ENCODE data around the gene EFL1.
"Not testable (repeated sequence)": the region's sequence is repeated elsewhere in the genome, so short reads cannot be mapped to it uniquely, and the experiment has no call there.

The EFL1 gene

GRCh38 chr15:82237944-82238534 lies 24.5 kb downstream of the EFL1 start:
- not testable (repeated sequence) for H3K27ac ChIP-seq (ENCODE audit: low read depth, low read length); H3K4me3 ChIP-seq (ENCODE audit: low read depth, low read length); H3K4me1 ChIP-seq (ENCODE audit: control insufficient read depth, insufficient read depth, low read length); H3K9ac ChIP-seq (ENCODE audit: low read length); H3K9me3 ChIP-seq (ENCODE audit: control insufficient read depth, insufficient read depth, low read depth, low read length); H3K27me3 ChIP-seq (ENCODE audit: control insufficient read depth, insufficient read depth, low read length)
- peaks cover 21% of the 10 kb centered on the region for H3K36me3 ChIP-seq (ENCODE audit: control insufficient read depth, insufficient read depth, low read length)

GRCh38 chr15:82231842-82232241 lies 30.7 kb downstream of the EFL1 start:
- Histone ChIP-seq H3K4me3 (ENCODE audit: low read depth, low read length) (no peak overlapping the region), H3K36me3 (ENCODE audit: control insufficient read depth, insufficient read depth, low read length) (peaks cover 11% of the 10 kb centered on the region), H3K27me3 (ENCODE audit: control insufficient read depth, insufficient read depth, low read length) (no peaks in the 10 kb centered on the region), H3K9me3 (ENCODE audit: control insufficient read depth, insufficient read depth, low read depth, low read length) (no peaks in the 10 kb centered on the region), H3K4me1 (ENCODE audit: control insufficient read depth, insufficient read depth, low read length) (no peaks in the 10 kb centered on the region), H3K9ac (ENCODE audit: low read length) (no peak overlapping the region), H3K27ac (ENCODE audit: low read depth, low read length) (no peak overlapping the region)

GRCh38 chr15:82231233-82231632 lies 31.3 kb downstream of the EFL1 start:
- Histone ChIP-seq H3K27ac (ENCODE audit: low read depth, low read length) (no peak overlapping the region), H3K4me3 (ENCODE audit: low read depth, low read length) (no peak overlapping the region), H3K27me3 (ENCODE audit: control insufficient read depth, insufficient read depth, low read length) (no peaks in the 10 kb centered on the region), H3K36me3 (ENCODE audit: control insufficient read depth, insufficient read depth, low read length) (peaks cover 14% of the 10 kb centered on the region), H3K9me3 (ENCODE audit: control insufficient read depth, insufficient read depth, low read depth, low read length) (no peaks in the 10 kb centered on the region), H3K4me1 (ENCODE audit: control insufficient read depth, insufficient read depth, low read length) (no peaks in the 10 kb centered on the region), H3K9ac (ENCODE audit: low read length) (no peak overlapping the region)

- H3K4me3 ChIP-seq (ENCODE audit: low read depth, low read length), result no peak overlapping the region
- peaks cover 14% of the 10 kb centered on the region for H3K36me3 ChIP-seq (ENCODE audit: control insufficient read depth, insufficient read depth, low read length)
- no peaks in the 10 kb centered on the region for H3K27me3 ChIP-seq (ENCODE audit: control insufficient read depth, insufficient read depth, low read length)
- H3K27ac ChIP-seq (ENCODE audit: low read depth, low read length), result no peak overlapping the region
- H3K9me3 ChIP-seq (ENCODE audit: control insufficient read depth, insufficient read depth, low read depth, low read length), result no peaks in the 10 kb centered on the region
- no peak overlapping the region for H3K9ac ChIP-seq (ENCODE audit: low read length)
- no peaks in the 10 kb centered on the region for H3K4me1 ChIP-seq (ENCODE audit: control insufficient read depth, insufficient read depth, low read length)
Measured at GRCh38 chr15:82228750-82229149, 33.8 kb downstream of the EFL1 start.

GRCh38 chr15:82221535-82221934 lies 41.0 kb downstream of the EFL1 start:
- not testable (repeated sequence) for H3K4me1 ChIP-seq (ENCODE audit: control insufficient read depth, insufficient read depth, low read length); H3K9ac ChIP-seq (ENCODE audit: low read length); H3K27ac ChIP-seq (ENCODE audit: low read depth, low read length); H3K9me3 ChIP-seq (ENCODE audit: control insufficient read depth, insufficient read depth, low read depth, low read length); H3K4me3 ChIP-seq (ENCODE audit: low read depth, low read length); H3K27me3 ChIP-seq (ENCODE audit: control insufficient read depth, insufficient read depth, low read length)
- peaks cover 20% of the 10 kb centered on the region for H3K36me3 ChIP-seq (ENCODE audit: control insufficient read depth, insufficient read depth, low read length)

- H3K9me3 ChIP-seq (ENCODE audit: control insufficient read depth, insufficient read depth, low read depth, low read length); H3K27ac ChIP-seq (ENCODE audit: low read depth, low read length); H3K4me3 ChIP-seq (ENCODE audit: low read depth, low read length); H3K27me3 ChIP-seq (ENCODE audit: control insufficient read depth, insufficient read depth, low read length); H3K4me1 ChIP-seq (ENCODE audit: control insufficient read depth, insufficient read depth, low read length); H3K9ac ChIP-seq (ENCODE audit: low read length): not testable (repeated sequence)
- peaks cover 24% of the 10 kb centered on the region for H3K36me3 ChIP-seq (ENCODE audit: control insufficient read depth, insufficient read depth, low read length)
Measured at GRCh38 chr15:82216092-82216491, 46.4 kb downstream of the EFL1 start.

- not testable (repeated sequence) for H3K27ac ChIP-seq (ENCODE audit: low read depth, low read length); H3K4me3 ChIP-seq (ENCODE audit: low read depth, low read length); H3K27me3 ChIP-seq (ENCODE audit: control insufficient read depth, insufficient read depth, low read length); H3K9me3 ChIP-seq (ENCODE audit: control insufficient read depth, insufficient read depth, low read depth, low read length); H3K4me1 ChIP-seq (ENCODE audit: control insufficient read depth, insufficient read depth, low read length); H3K36me3 ChIP-seq (ENCODE audit: control insufficient read depth, insufficient read depth, low read length); H3K9ac ChIP-seq (ENCODE audit: low read length)
Measured at GRCh38 chr15:82212201-82212600, 50.3 kb downstream of the EFL1 start.

GRCh38 chr15:82210066-82210597 lies 52.4 kb downstream of the EFL1 start:
- H3K4me1 ChIP-seq (ENCODE audit: control insufficient read depth, insufficient read depth, low read length); H3K27me3 ChIP-seq (ENCODE audit: control insufficient read depth, insufficient read depth, low read length); H3K9ac ChIP-seq (ENCODE audit: low read length); H3K27ac ChIP-seq (ENCODE audit: low read depth, low read length); H3K36me3 ChIP-seq (ENCODE audit: control insufficient read depth, insufficient read depth, low read length); H3K9me3 ChIP-seq (ENCODE audit: control insufficient read depth, insufficient read depth, low read depth, low read length); H3K4me3 ChIP-seq (ENCODE audit: low read depth, low read length): not testable (repeated sequence)

- not testable (repeated sequence) for H3K36me3 ChIP-seq (ENCODE audit: control insufficient read depth, insufficient read depth, low read length); H3K9ac ChIP-seq (ENCODE audit: low read length); H3K27me3 ChIP-seq (ENCODE audit: control insufficient read depth, insufficient read depth, low read length); H3K4me3 ChIP-seq (ENCODE audit: low read depth, low read length); H3K9me3 ChIP-seq (ENCODE audit: control insufficient read depth, insufficient read depth, low read depth, low read length); H3K4me1 ChIP-seq (ENCODE audit: control insufficient read depth, insufficient read depth, low read length); H3K27ac ChIP-seq (ENCODE audit: low read depth, low read length)
Measured at GRCh38 chr15:82204575-82204974, 58.0 kb downstream of the EFL1 start.

- Histone ChIP-seq H3K27me3 (ENCODE audit: control insufficient read depth, insufficient read depth, low read length) (no peaks in the 10 kb centered on the region), H3K9me3 (ENCODE audit: control insufficient read depth, insufficient read depth, low read depth, low read length) (no peaks in the 10 kb centered on the region), H3K4me1 (ENCODE audit: control insufficient read depth, insufficient read depth, low read length) (no peaks in the 10 kb centered on the region), H3K27ac (ENCODE audit: low read depth, low read length) (no peak overlapping the region), H3K36me3 (ENCODE audit: control insufficient read depth, insufficient read depth, low read length) (no peaks in the 10 kb centered on the region), H3K9ac (ENCODE audit: low read length) (no peak overlapping the region), H3K4me3 (ENCODE audit: low read depth, low read length) (no peak overlapping the region)
Measured at GRCh38 chr15:82197733-82198594, 64.6 kb downstream of the EFL1 start.

- H3K27ac ChIP-seq (ENCODE audit: low read depth, low read length), result no peak overlapping the region
- H3K4me1 ChIP-seq (ENCODE audit: control insufficient read depth, insufficient read depth, low read length), result no peaks in the 10 kb centered on the region
- no peak overlapping the region for H3K4me3 ChIP-seq (ENCODE audit: low read depth, low read length)
- no peaks in the 10 kb centered on the region for H3K27me3 ChIP-seq (ENCODE audit: control insufficient read depth, insufficient read depth, low read length)
- H3K9ac ChIP-seq (ENCODE audit: low read length), result no peak overlapping the region
- no peaks in the 10 kb centered on the region for H3K9me3 ChIP-seq (ENCODE audit: control insufficient read depth, insufficient read depth, low read depth, low read length)
- H3K36me3 ChIP-seq (ENCODE audit: control insufficient read depth, insufficient read depth, low read length), result no peaks in the 10 kb centered on the region
Measured at GRCh38 chr15:82196353-82196752, 66.2 kb downstream of the EFL1 start.
